Activated CD4-positive, alpha-beta T cell treated with anti-CD3 and anti-CD28 coated beads, Interleukin-2, amount 50 U/mL, for 24 hours (primary cell): ENCODE measurements around the gene TFPI.

Experiments
- DNase-seq, 2 donors: peaks; one replicate each; pipeline ENCODE4 v3.0.0-alpha.2; 2020; ENCODE audit warnings: low read depth in 1 of 2, low spot score in 1 of 2

Gene TFPI

DNA sequence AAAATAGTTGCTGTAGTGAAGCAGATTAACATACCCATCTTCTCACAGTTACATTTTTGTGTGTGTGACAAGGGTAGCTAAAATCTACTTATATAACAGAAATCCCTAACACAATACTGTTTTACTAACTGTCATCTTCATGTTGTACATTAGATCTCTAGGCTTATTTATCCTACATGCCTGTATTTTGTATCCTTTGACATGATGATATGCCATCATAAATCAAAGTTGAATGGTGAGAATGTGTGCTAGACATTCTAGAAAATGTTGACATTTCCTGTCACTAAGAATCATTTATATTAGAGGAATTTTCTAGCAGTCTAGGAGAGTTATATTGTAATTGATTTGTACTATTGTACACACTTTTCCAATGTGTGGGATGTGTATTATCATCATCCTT is 84.7 kb downstream of the TFPI start:
- no peak for DNase-seq

DNA sequence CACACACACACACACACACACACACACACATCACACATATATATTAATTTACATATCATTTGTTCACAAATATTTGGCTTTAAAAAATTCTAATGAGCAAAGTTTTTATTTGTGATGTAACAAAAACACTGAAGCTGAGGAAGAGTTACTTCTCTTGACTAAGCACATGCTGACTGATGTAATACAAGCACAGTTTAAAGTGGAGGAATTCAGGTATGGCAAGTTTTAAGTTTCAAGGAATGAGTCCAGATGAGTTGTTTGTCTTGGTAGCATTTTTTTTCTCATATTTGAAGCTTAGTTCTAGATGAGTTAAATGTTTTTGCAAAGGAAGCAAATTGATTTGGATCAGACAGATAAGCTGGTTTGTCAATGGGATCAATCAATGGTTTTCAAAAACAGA is 86.0 kb downstream of the TFPI start:
- no peak for DNase-seq

DNA sequence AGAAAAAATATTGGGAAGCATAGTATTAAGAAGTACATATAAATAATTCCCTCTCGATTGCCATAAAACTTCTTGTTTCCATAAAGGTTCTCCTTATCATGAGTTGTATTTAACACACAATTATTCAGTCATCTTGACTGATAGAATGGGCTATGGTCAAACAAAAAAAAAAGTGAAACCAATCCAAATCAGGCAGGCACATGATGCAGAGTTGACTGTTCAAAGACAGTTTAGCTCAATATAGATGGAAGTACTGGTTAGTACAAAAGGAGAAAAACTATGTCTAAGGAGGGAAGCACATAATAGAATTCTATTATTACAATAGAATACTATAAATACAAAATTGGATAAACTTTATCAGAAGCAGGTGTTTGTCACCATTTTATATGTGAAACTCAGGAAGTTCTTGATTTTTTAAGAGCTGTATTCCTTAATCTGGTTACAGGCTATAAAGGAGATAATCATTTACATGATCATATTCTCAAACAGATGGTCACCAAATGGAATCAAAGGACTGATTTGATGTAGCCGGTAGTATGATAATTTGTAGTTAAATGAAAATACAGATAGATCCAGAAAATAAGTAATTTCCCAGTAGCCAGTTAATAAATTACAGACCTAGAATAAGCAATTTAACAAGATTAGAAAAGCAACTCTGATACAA is 88.0 kb downstream of the TFPI start:
- DNase-seq = no peak

DNA sequence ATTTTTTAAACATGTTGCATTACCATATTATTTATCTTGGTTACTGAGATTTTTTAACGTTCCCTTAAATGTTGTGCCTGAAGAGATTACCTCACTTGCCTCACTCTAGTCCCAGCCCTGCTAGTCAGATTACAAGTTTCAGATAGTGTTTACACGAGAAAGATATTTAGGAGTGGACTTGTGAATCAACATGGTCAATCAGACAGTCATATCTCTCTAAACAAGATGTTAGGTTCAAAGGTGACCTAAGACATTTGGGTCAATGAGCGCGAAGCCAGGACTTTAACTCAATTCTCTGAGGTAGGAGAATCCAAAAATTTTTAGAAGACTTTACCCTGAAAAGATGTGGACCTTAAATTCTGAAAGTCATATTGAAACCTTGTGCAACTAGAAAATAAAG is 91.4 kb downstream of the TFPI start:
- DNase-seq = no peak

DNA sequence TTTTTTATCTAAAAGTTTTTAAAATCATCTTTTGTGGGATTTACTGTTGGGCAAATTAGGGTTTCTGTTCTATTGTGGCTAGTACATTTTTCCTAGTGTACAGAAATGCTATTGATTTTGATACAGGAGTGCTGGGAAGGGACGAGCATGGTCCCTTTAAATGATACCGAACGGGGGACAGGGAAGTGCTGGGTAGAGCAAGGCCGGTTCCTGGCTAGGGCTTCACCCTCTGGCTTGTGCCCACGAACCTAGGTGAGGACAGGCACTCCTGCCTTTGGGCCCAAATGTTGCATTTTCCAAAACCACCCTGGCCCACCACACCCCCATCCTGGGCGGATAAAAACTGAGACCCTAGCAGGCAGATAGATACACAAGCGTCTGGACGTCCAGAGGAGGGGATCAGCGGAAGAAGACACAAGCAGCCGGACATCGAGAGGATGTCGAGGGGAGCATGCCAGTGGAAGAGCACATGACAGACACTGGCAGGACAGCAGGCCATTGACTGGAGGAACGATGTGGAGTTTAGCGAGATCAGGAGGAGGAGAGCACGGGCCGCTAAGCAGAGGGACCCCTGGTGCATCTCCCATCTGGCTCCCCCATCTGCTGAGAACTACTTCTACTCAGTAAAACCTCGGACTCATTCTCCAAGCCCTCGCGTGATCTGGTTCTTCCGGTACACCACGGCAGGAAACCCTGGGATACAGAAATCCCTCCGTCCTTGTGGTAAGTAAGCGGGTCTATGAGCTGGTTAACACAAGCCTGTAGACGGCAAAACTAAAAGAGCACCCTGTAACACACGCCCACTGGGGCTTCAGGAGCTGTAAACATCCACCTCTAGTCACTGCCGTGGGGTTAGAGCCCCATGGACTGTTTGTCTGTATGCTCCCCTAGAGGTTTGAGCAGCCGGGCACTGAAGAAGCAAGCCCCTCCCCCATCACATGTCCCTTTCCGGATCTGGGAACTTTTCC is 92.7 kb downstream of the TFPI start:
- no peak for DNase-seq

DNA sequence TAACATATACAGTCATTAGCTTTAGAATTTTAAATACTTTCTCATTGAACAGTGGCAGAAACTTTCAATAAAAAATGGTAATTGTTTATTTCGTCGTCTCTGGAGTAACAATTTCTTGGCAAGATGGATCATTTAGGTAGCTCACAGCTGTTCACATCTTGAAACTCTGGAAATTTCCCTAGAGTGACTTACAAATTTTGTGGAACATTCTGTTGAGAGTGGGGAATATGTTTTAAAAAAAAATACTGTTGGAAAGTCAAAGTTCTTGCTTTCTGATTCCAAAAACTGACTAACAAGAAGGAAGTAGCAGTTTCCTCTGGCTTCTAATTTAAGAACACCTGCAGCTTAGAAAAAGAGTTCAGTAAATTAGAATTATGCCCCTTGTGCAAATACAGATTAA is 95.0 kb downstream of the TFPI start:
- no peak for DNase-seq

DNA sequence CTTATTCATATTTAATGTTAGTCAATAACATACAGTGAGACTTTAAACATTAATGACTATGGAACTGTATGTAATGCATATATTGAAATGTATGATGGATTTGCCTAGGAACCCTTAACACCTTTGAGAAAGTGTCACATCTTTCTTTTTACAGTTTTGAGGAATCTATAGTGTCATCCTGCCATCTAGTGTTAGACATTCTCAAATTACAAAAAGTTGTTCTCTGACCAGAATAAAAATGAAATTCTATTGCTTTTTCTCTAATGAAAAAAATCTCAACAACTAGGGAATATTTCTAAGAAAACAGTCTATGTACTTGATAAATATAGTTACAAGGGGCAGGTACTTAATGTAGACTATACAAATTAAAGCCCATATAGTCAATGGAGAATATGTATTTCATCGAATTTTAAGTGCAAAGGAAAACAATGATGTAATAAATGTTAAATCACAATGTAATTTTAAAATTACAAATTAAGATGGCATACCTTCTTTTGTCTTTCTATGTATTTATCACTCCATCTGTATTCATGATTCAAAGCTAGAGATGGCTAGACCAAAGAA is 101.1 kb downstream of the TFPI start:
- DNase-seq = no peak

DNA sequence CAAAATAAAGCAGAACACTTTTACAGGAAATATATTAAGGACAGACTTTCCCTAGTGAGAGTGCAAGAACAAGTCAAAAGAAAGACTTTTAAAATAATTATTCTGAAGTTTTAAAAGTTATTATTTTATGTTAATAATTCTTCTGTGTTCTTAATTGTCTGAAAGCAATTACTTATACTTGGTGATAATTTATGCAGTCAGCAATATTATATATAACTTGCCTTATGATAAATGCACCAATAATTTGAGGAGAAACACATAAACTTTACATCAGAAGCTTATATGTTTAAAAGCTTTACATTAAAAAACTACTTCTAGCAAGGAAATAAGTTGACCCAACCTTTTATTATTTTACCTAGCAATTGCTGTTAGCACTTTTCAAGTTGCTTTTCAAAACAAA is 102.7 kb downstream of the TFPI start:
- no peak for DNase-seq

DNA sequence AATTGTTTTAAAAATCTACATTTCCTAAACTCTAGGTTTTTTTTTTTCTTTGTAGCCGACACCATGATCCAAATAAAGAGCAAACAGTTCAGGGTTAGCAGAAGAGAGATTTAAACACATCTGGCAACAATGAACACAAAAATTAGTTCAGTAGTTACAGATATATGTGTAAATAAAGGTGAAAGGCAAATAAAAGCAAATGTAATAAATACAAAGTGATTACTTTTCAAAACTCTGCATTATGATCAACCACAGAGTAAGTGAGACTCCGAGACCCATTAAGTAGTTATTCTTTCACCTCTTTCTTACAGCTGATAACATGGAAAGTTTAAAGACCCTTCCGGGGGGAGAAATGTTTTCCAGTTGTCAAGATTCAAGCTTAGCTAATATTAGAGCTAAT is 106.9 kb downstream of the TFPI start:
- DNase-seq = no peak

DNA sequence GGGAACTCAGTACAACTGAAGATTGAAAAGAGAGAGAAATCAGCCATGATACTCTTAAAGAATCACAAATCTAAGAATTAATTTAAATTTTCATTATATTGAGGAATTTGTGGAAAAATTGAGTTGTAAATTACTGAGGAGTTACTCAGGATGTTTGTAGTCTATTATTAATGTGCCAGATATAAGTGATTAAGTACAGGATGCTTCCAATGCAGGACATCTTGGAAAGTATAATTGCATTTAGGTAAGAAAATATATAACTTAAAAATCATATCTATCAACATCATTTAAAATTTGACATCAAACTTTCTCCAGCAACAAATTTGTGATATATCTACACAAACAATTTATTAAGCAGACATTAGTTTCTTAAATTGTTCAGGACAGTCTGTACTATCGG is 107.5 kb downstream of the TFPI start:
- DNase-seq = no peak

DNA sequence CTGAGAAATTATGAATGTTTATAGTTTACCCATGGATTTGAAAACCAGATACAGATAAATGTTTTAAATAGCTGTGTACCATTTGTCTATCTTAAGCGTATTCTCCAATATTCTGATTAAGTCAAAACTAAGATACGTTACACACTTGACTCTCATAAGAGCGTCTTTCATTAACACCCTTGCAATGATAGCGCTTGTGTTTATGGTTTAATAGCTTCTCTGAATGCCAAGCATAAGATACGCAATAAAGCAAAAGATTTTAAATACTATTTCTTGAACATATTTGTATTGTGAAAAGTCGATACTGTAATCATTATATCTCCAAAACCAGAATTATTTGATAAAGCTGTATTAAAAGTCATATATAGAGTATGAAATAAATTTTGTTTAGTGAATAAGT is 109.2 kb downstream of the TFPI start:
- no peak for DNase-seq

DNA sequence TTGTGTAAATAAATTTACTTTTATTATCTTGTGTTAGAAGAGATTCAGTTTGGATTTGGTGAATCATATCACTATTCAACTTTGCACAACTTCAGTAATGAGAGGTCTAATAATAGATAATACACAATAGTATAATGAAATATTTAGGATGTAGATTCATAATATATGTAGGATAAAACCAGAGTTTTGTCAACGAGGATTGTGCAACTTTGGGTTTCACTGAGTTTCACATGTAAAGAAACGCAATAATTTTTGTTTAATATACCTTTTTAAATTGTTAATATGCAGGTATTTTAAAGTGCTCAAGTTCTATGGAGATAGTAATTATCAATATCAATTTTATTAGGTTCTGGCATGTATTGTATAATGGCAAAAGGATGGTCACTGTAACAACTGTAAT is 111.5 kb downstream of the TFPI start:
- DNase-seq = no peak

DNA sequence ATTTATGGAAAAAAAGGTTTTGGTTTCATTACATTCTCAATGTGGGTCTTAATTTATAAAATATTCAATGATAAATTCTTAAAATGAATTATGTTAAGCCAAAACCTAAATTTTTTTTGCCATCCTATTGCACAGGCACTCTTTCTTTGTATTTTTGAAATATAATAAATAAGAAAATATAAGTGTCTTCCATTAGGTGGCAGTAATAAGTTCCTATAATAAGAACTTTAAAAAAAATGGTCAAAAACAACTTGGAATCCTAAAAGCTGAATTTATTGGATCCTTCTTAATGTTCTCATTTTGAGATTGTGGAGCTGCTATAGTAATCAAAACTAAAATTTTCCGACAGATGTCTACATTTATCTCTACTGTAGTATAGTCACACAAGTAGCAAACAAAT is 111.9 kb downstream of the TFPI start:
- no peak for DNase-seq

DNA sequence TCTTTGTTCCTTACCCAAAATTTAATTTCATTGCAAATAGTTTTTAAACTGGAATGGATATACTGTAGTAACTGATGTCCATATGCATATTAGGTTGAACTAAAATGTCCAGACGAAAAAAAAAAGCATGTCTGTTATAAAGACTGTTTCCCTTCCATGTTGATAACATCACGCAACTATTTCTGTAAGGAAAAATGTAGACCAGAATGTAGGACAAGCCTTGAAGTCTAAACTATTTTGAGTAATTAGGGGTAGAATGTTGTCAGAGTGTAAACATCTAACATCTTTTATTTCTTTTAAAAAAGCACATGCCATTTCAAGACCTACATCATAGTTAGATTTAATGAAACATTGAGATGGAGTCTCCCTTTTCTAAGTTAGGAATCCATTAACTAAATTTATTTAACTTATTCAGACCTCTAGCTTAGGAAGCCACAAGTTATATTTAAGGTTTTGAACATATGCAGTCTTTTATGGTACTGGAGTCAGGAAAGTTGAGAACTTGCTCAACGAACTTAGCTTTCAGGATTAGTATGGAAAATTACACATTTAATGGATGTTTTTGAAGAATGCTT is 114.0 kb downstream of the TFPI start:
- no peak for DNase-seq

DNA sequence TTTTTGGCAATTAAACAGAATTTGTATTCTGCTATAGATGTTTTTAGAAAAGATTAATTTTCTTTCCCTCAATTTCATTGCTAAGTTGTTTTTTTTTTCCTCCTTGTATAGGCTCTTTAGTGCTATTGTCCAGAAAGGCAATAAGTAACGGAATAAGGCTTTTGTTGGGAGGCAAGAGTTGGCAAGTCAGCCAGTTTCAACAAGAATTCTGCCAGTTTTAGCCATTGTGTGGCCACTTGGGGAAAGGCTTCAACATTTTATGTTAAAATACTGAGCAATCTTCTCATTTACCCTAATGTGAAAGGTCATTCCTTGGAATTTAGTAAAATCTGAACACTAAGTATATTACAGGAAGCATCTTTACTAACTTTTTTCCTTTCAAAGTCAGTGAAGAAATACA is 115.8 kb downstream of the TFPI start:
- no peak for DNase-seq

DNA sequence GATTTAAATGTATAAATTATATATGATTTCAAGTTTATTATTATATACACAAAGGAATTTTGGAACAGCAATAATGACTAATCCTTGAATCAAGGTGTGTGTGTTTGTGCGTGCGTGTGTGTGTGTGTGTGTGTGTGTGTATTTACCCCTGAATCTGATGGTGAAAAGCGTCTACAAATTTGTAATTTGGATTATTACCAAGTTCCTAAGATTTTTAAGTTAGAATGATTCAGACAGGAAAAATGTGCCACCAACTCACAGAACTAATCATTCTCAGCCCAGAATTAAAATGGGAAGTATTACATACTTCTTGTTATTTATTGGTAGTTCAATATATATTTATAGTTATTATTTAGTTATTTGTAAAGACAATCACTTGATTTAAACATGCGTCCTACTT is 118.5 kb downstream of the TFPI start:
- DNase-seq = no peak

DNA sequence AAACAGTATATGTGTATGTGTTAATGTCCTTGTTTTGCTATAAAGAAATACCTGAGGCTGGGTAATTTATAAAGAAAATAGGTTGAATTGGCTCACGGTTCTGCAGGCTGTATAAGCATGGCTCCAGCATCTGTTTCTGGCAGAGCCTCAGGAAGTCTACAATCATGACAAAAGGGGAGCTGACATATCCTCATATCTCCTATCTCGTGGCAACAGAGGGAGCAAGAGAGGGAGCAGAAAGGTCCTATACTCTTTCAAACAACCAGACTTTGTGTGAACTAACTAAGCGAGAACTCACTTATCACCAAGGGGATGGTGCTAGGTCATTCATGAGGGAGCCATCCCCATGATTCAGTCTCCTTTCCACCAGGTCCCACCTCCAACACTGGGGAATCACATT is 119.2 kb downstream of the TFPI start:
- DNase-seq = no peak

DNA sequence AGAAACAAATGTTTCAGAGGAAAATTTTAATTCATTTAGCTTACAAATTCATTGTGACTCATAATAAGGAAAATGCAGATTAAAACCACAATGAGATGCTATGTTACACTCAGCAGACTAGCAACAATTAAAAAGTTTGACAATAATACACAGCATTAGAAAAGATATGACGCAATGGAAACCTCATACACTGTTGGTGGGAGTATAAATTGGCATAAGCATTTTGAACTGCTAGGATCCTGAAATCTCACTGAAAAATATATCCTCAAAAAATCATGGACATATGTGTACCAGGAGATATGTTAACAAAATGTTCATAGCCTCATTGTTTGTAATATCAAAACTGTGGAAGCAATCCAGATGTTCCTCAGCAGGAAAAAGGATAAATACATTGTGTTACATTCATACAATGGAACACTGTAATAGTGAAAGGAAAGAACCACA is 119.9 kb downstream of the TFPI start:
- no peak for DNase-seq

DNA sequence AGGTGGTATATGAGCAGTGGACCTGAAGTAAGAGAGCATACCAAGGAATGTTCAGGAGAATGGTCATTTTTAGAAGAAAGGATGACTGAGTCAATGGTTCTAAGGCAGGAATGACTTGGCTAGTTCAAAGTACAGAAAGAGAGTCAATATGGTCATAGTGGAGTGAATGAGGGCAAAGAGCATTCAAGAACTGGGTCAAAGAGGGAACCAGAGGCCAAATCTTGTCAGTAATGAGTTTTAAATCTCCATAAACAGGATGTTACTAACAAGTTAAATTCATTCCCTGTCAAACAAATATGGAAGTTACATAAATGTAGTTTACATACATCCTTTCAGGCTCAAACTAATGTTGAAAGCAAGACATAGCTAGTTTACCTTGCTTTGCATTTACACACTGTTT is 122.3 kb downstream of the TFPI start:
- no peak for DNase-seq

DNA sequence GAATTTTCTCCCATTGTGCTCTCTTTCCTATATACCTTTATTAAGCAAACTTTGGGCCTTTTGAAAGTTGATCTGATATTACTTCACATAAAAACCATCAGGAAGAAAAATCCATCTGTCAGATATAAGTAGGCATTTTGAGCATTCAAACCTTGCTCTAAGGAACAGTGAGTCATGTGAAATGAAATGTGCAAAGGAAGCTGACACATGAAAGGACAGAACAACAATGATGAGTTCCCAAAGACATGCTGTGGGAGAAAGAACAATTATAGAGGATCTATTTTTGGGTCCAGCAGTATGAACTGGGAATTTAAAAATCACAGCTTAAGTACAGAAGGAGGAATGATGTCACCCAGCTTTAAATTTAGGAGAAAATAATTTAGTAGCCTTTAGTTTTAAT is 124.2 kb downstream of the TFPI start:
- no peak for DNase-seq

DNA sequence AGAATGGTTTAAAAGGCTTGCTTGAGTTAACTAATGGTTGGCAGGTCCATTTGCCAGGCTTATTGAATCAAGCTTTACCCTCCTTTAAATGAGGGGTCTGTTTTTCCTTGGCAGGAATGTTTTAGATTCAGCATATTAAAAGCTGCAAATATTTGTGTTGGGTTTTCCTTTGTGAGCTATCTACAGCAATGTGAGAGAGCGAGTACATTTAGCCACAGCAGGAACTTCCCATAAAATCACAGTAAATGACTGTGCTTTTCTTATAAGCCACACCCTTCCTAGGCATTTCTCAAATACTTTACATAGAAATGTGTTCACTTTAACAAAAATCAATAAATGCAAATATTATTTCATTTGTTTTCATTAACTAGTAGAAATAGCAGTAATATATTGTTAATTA is 130.1 kb downstream of the TFPI start:
- no peak for DNase-seq

DNA sequence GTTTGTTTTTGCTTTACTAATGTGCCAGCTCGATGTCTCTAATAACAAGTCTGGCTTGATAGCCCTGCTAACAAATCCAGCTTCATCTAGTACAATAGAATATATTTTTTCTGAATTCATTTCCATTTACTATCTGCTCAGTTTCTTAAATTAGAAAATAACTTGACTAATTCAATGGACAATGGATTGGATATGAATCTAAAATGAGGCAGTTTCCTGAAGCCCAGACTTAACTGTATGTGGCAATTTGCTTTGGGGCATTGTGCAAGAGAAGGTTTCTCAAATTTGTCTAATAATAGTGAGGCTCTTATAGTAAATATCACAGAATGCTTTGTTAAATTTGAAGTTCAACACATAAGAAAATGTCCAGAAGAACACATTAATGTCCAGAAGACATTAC is 132.0 kb downstream of the TFPI start:
- DNase-seq = no peak
